K562 (cell line): ENCODE measurements around the gene CNR2. TPM values are rescaled to one million over a fixed set of nuclear protein-coding genes. Genes with fewer than 3 reads are reported as not detected.
A peak's percentile ranks its signal among the peaks of the same experiment; 100 is the strongest.

Source experiments
- ATAC-seq: fragments of 200-7000 bp; cut with Tn5 transposase; 3 replicates; pipeline ENCODE4 v1.9.1; 2020; ENCODE audit warnings: moderate library complexity
- BruUV-seq: library from RNA; stranded (reverse); fragments of 400-500 nt; replicated peaks from 2 replicates; lab custom pipeline; 2021; lab: Mats Ljungman, UMichigan
- CTCF ChIA-PET: fragments of 300-600 bp; formaldehyde crosslinking; extraction: SDS; loops from one replicate; lab custom pipeline; 2021; ENCODE audit warnings: low intra/inter-chr PET ratio; lab: Yijun Ruan, JAX
- POLR2A ChIA-PET: fragments of 300-600, 350-650 bp; sonication (Branson Sonifier 250); formaldehyde crosslinking; extraction: SDS; loops from one replicate; lab custom pipeline; 2021; ENCODE audit warnings: antibody characterized with exemption, inconsistent platforms; lab: Yijun Ruan, JAX
- DNase-seq, 4 experiments: peaks; one replicate each; pipeline versions ENCODE4 v3.0.0 to v3.0.0-alpha.2; 2011 to 2018; ENCODE audit warnings: low spot score in 3 of 4, mixed read lengths in 3 of 4; ENCODE audit errors: extremely low read depth in 1 of 4
- FAIRE-seq: peaks from 2 replicates; lab custom pipeline; 2011; peaks lifted over from hg19 to GRCh38; lab: Jason Lieb, UNC
- H2AFZ ChIP-seq: 2 replicates; pipeline ENCODE4 v1.6.0; 2011; ENCODE audit warnings: low read depth, low read length, control low read depth, inconsistent platforms
- H3K27ac ChIP-seq: fragments of 200-600 bp; 3 replicates; pipeline ENCODE4 v1.8.0; 2011; ENCODE audit warnings: low read depth, mild to moderate bottlenecking, control low read depth, inconsistent platforms, low read length, moderate library complexity, mixed read lengths; ENCODE audit errors: extremely low read depth
- H3K27me3 ChIP-seq, 2 experiments: fragments of 300-600 bp in 1 of 2; 2 replicates in 1 of 2; 3 replicates in 1 of 2; pipeline versions ENCODE4 v1.6.0 to v1.8.0; 2011; ENCODE audit warnings: inconsistent platforms in 2 of 2, low read length in 2 of 2, mild to moderate bottlenecking in 1 of 2, mixed read lengths in 1 of 2, moderate library complexity in 1 of 2; ENCODE audit not compliant: control insufficient read depth in 2 of 2, insufficient read depth in 2 of 2
- H3K36me3 ChIP-seq: fragments of 300-600 bp; 3 replicates; pipeline ENCODE4 v1.8.0; 2011; ENCODE audit warnings: mild to moderate bottlenecking, low read length, inconsistent platforms; ENCODE audit not compliant: control insufficient read depth, insufficient read depth
- H3K4me1 ChIP-seq, 2 experiments: fragments of 200-600 bp in 1 of 2; replicated peaks in 1 of 2; 2 replicates in 1 of 2; 3 replicates in 1 of 2; pipeline versions ENCODE4 v1.5.1 to v1.8.0; 2011; ENCODE audit warnings: inconsistent platforms in 2 of 2, low read length in 2 of 2, mild to moderate bottlenecking in 1 of 2, mixed read lengths in 1 of 2, moderate library complexity in 1 of 2; ENCODE audit not compliant: control insufficient read depth in 2 of 2, insufficient read depth in 2 of 2
- H3K4me2 ChIP-seq: 2 replicates; pipeline ENCODE4 v1.6.1; 2011; ENCODE audit warnings: low read length, control low read depth, inconsistent platforms, mixed read lengths; ENCODE audit not compliant: insufficient read depth
- H3K4me3 ChIP-seq: fragments of 200-600 bp; sonication (generic), shearing (Covaris generic); 2 replicates; pipeline ENCODE4 v1.5.1; 2016; ENCODE audit warnings: control low read depth, inconsistent platforms
- H3K79me2 ChIP-seq: fragments of 200-600 bp; 3 replicates; pipeline ENCODE4 v1.8.0; 2011; ENCODE audit warnings: low read length, inconsistent platforms; ENCODE audit not compliant: control insufficient read depth, insufficient read depth
- H3K9ac ChIP-seq, 2 experiments: 2 replicates each; pipeline versions ENCODE4 v1.6.0 to v1.6.1; 2011; ENCODE audit warnings: low read depth in 2 of 2, low read length in 2 of 2, control low read depth in 1 of 2, inconsistent platforms in 1 of 2, mild to moderate bottlenecking in 1 of 2, mixed read lengths in 1 of 2; ENCODE audit not compliant: insufficient read depth in 1 of 2
- H3K9me1 ChIP-seq: one replicate; pipeline ENCODE4 v1.6.0; 2011; ENCODE audit warnings: inconsistent platforms, mild to moderate bottlenecking, low read length, moderate library complexity; ENCODE audit not compliant: control insufficient read depth, insufficient read depth
- H3K9me3 ChIP-seq: replicated peaks from 2 replicates; pipeline ENCODE4 v1.5.1; 2011; ENCODE audit warnings: low read depth, low read length, inconsistent platforms; ENCODE audit not compliant: control insufficient read depth, insufficient read depth
- H4K20me1 ChIP-seq: replicated peaks from 2 replicates; pipeline ENCODE4 v1.6.1; 2011; ENCODE audit warnings: low read length, inconsistent platforms, mixed read lengths; ENCODE audit not compliant: control insufficient read depth, insufficient read depth
- BHLHE40 ChIP-seq: IDR thresholded peaks from 2 replicates; pipeline ENCODE4 v1.6.1; 2011; ENCODE audit warnings: low read length, improper control_type of control experiment
- CBFA2T3 ChIP-seq: fragments of 450-650 bp; IDR thresholded peaks from 2 replicates; pipeline ENCODE4 v1.6.1; 2017
- DMBX1 ChIP-seq: fragments of 250-450 bp; sonication (Bioruptor Pico); IDR thresholded peaks from 2 replicates; pipeline ENCODE4 v1.8.0; 2022; ENCODE audit warnings: inconsistent platforms, mild to moderate bottlenecking, moderate library complexity, borderline replicate concordance
- ELK1 ChIP-seq: sonication (generic); formaldehyde crosslinking; IDR thresholded peaks from 2 replicates; pipeline ENCODE4 v1.8.1; 2022; ENCODE audit warnings: missing genetic modification reagents
- GABPA ChIP-seq: fragments of 200-800 bp; sonication (Bioruptor generic); conservative IDR thresholded peaks from 2 replicates; pipeline ENCODE4 v1.6.1; 2016; ENCODE audit warnings: low read depth, missing genetic modification characterization, missing compliant biosample characterization
- GABPB1 ChIP-seq: sonication (generic); formaldehyde crosslinking; IDR thresholded peaks from 2 replicates; pipeline ENCODE4 v1.8.0; 2022; ENCODE audit warnings: mild to moderate bottlenecking, missing genetic modification reagents
- KAT7 ChIP-seq: sonication (generic); formaldehyde crosslinking; IDR thresholded peaks from 2 replicates; pipeline ENCODE4 v1.8.0; 2022; ENCODE audit warnings: missing genetic modification reagents, mild to moderate bottlenecking, borderline replicate concordance
- LCOR ChIP-seq: sonication (generic); formaldehyde crosslinking; IDR thresholded peaks from 2 replicates; pipeline ENCODE4 v1.8.0; 2022; ENCODE audit warnings: mild to moderate bottlenecking, missing genetic modification reagents
- MTA1 ChIP-seq: fragments of 450-650 bp; IDR thresholded peaks from 2 replicates; pipeline ENCODE4 v1.6.1; 2017; ENCODE audit warnings: borderline replicate concordance
- RHOXF2B ChIP-seq: fragments of 250-450 bp; sonication (Bioruptor Pico); conservative IDR thresholded peaks from 2 replicates; pipeline ENCODE4 v1.5.1; 2021
- SMAD4 ChIP-seq: fragments of 250-450 bp; sonication (Bioruptor Pico); conservative IDR thresholded peaks from 2 replicates; pipeline ENCODE4 v1.8.0; 2021; ENCODE audit warnings: inconsistent platforms, mild to moderate bottlenecking, moderate library complexity
- STAT5B ChIP-seq: fragments of 250-450 bp; sonication (Bioruptor Pico); IDR thresholded peaks from 2 replicates; pipeline ENCODE4 v1.8.0; 2021; ENCODE audit warnings: mild to moderate bottlenecking, inconsistent platforms
- ZNF217 ChIP-seq: sonication (generic); formaldehyde crosslinking; IDR thresholded peaks from 2 replicates; pipeline ENCODE4 v1.8.0; 2022; ENCODE audit warnings: mild to moderate bottlenecking, missing genetic modification reagents
- ZNF766 ChIP-seq: fragments of 200-800 bp; sonication (Bioruptor generic); conservative IDR thresholded peaks from 2 replicates; pipeline ENCODE4 v1.6.1; 2016; ENCODE audit warnings: missing genetic modification characterization, missing compliant biosample characterization
- WGBS: fragments of 100-300 bp; shearing (Covaris generic); methylation state at CpG from one replicate; pipeline ENCODE4 v1.1.6; 2016; ENCODE audit warnings: low coverage, mixed read lengths; ENCODE audit not compliant: insufficient coverage; ENCODE audit errors: missing lambda C conversion rate; 5-methylcytosine and 5-hydroxymethylcytosine counted together
- in situ Hi-C: fragments of 300-500 bp; cut with MboI; formaldehyde crosslinking; loops from 4 replicates; pipeline ENCODE4 v1.15.0; 2018; ENCODE audit warnings: inconsistent platforms, mixed read lengths
- intact Hi-C: fragments of 100-400 bp; cut with micrococcal nuclease; formaldehyde crosslinking; loops from 2 replicates; pipeline ENCODE4 v1.14.2; 2022
- polyA plus RNA-seq, 8 experiments: library from polyadenylated mRNA; depleted of rRNA in 4 of 8; stranded (reverse) in 5 of 8; unstranded in 3 of 8; fragments of >200 nt; fragmentation: Nextera tagmentation in 2 of 8; fragmentation: Illumina TruSeq in 1 of 8; extraction: Ambion mirVana in 2 of 8; extraction: Trizol in 1 of 8; gene quantifications; 2 replicates each; pipeline versions ENCODE4 v1.2.1 to v1.2.3, GENCODE V29; 2011 to 2014; ENCODE audit warnings: inconsistent platforms in 1 of 8, missing spikeins in 1 of 8
- total RNA-seq, 7 experiments: library from RNA; depleted of rRNA in 6 of 7; stranded (reverse); fragments of >200 nt in 6 of 7; fragmentation: Illumina TruSeq in 2 of 7; extraction: Trizol in 2 of 7; gene quantifications; 2 replicates each; pipeline versions ENCODE4 v1.2.1 to v1.2.3, GENCODE V29; 2011 to 2021; ENCODE audit warnings: low replicate concordance in 1 of 7
- TF ChIP-seq, protein P1 (sequence below), 2 experiments: fragments of 450-650 bp; IDR thresholded peaks; 2 replicates each; pipeline ENCODE4 v1.6.1; 2016

Gene CNR2
- total and polyA plus RNA-seq, 9 of the 15 experiments (the other 6 are each of a cell fraction or from before 2014, with no cell fraction given): not detected

DNA sequence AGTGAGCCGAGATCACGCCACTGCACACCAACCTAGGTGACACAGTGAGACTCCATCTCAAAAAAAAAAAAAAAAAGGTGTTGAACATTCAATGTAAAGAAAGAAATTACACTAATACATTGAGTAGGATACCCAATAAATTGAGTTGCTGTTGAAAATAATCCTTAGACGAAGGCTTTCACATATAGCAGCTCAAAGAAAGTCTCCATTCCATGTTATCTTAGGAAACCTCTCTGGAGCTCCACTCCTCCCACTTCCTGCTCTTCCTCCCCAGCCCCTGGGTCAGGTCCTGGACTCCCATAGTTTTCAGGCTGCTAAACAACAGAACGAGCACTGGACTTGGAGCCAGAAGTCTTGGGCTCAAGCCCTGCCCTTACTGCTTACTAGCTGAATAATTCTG, 15.6 kb upstream of the CNR2 start:
- WGBS: 32% methylated on average over 4 of the region's 4 CpGs
- Histone ChIP-seq H3K27me3 (no peaks in the 10 kb centered on the region), H2AFZ (peak overlapping the region; percentile 51), H3K9me1 (no peaks in the 10 kb centered on the region), H3K9ac (no peak overlapping the region), H3K36me3 (no peaks in the 10 kb centered on the region), H3K27ac (no peak overlapping the region), H3K79me2 (no peaks in the 10 kb centered on the region), H3K9me3 (no peaks in the 10 kb centered on the region), H4K20me1 (no peaks in the 10 kb centered on the region), H3K4me2 (no peak overlapping the region), H3K4me3 (no peak overlapping the region), H3K4me1 (peaks cover 0 to 3% of the 10 kb centered on the region in 2 experiments; a peak in 1 of 5 replicates)
- BruUV-seq: no TSS peak
- intact Hi-C loops: no loop called here
- POLR2A ChIA-PET: interaction anchor here (1.0 kb wide), 2 partner anchors 10 to 26 kb away, joined by 3 read pairs; no protein-coding TSS in a partner anchor
- TF ChIP-seq BHLHE40 (no peak), MTA1 (no peak), ZNF217 (CRISPR knock-in tag) (no peak), SMAD4 (CRISPR knock-in tag) (no peak), RHOXF2B (CRISPR knock-in tag) (no peak), STAT5B (CRISPR knock-in tag) (no peak), ZNF766 (CRISPR knock-in tag) (peak; percentile 75)
- CTCF ChIA-PET: no interaction called here
- peak in 1 of 4 experiments; percentile 14 for DNase-seq
- FAIRE-seq: no peak
- no peak for ATAC-seq
- in situ Hi-C loops: no loop called here

- in situ Hi-C loops: no loop called here
- H3K27me3 ChIP-seq: no peaks in the 10 kb centered on the region
- no peak overlapping the region for H3K9ac ChIP-seq
- H3K27ac ChIP-seq: no peak overlapping the region
- intact Hi-C loops: no loop called here
- ATAC-seq (no peak), DNase-seq (peak in 2 of 4 experiments; percentile 2 to 4), FAIRE-seq (no peak)
- BruUV-seq: no TSS peak
- no peaks in the 10 kb centered on the region for H3K9me1 ChIP-seq
- H3K79me2 ChIP-seq: no peaks in the 10 kb centered on the region
- H3K4me2 ChIP-seq: no peak overlapping the region
- no peak overlapping the region for H2AFZ ChIP-seq
- no peaks in the 10 kb centered on the region for H3K9me3 ChIP-seq
- WGBS: 15% methylated on average over 1 of the region's 1 CpG
- H4K20me1 ChIP-seq: no peaks in the 10 kb centered on the region
- CTCF ChIA-PET: no interaction called here
- no peak overlapping the region for H3K4me3 ChIP-seq
- H3K36me3 ChIP-seq: no peaks in the 10 kb centered on the region
- POLR2A ChIA-PET: interaction anchor here (0.6 kb wide), 1 partner anchor 94 kb away, joined by 3 read pairs; no protein-coding TSS in a partner anchor
- H3K4me1 ChIP-seq: no peaks in the 10 kb centered on the region; a peak in 1 of 5 replicates
- TF ChIP-seq GABPB1 (CRISPR knock-in tag) (no peak), CBFA2T3 (no peak), DMBX1 (CRISPR knock-in tag) (no peak), GABPA (tag) (no peak), ZNF217 (CRISPR knock-in tag) (no peak), LCOR (CRISPR knock-in tag) (no peak), ELK1 (CRISPR knock-in tag) (no peak), KAT7 (no peak)
- TF ChIP-seq, protein P1, sequence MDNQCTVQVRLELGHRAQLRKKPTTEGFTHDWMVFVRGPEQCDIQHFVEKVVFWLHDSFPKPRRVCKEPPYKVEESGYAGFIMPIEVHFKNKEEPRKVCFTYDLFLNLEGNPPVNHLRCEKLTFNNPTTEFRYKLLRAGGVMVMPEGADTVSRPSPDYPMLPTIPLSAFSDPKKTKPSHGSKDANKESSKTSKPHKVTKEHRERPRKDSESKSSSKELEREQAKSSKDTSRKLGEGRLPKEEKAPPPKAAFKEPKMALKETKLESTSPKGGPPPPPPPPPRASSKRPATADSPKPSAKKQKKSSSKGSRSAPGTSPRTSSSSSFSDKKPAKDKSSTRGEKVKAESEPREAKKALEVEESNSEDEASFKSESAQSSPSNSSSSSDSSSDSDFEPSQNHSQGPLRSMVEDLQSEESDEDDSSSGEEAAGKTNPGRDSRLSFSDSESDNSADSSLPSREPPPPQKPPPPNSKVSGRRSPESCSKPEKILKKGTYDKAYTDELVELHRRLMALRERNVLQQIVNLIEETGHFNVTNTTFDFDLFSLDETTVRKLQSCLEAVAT (IDR thresholded peaks at IDR 0.05): 0 out of 4 replicates have a peak, but pooled peaks of 1 of the 2 experiments have one; percentile 33
Measured at GRCh38 chr1:23927097-23927496, 13.9 kb upstream of the CNR2 start.
